OCI-M1 (cell line): ENCODE measurements around the gene TRPV4.

Experiments
- DNase-seq: peaks from one replicate; lab custom pipeline; 2025; lab: John Stamatoyannopoulos, UW

The TRPV4 gene

GRCh38 chr12:109776624-109777023, 56.6 kb downstream of the TRPV4 start:
- DNase-seq = no peak

- peak; percentile 77 for DNase-seq
These were observed 57.9 kb downstream of the TRPV4 start for GRCh38 chr12:109775172-109775881.

- peak; percentile 31 for DNase-seq
These were observed 59.7 kb downstream of the TRPV4 start for GRCh38 chr12:109773384-109774011.

GRCh38 chr12:109772622-109773321, 60.4 kb downstream of the TRPV4 start:
- peak; percentile 31 for DNase-seq

- DNase-seq = no peak
These were observed 61.2 kb downstream of the TRPV4 start for GRCh38 chr12:109771746-109772621.

GRCh38 chr12:109770861-109771670, 62.1 kb downstream of the TRPV4 start:
- DNase-seq = no peak

- no peak for DNase-seq
These were observed 62.9 kb downstream of the TRPV4 start for GRCh38 chr12:109770104-109770860.

- DNase-seq = no peak
These were observed 64.1 kb downstream of the TRPV4 start for GRCh38 chr12:109768901-109769670.

GRCh38 chr12:109767991-109768900, 65.0 kb downstream of the TRPV4 start:
- no peak for DNase-seq

- no peak for DNase-seq
These were observed 65.7 kb downstream of the TRPV4 start for GRCh38 chr12:109767456-109767855.

GRCh38 chr12:109766251-109766778, 66.9 kb downstream of the TRPV4 start:
- no peak for DNase-seq

- DNase-seq = no peak
These were observed 67.8 kb downstream of the TRPV4 start for GRCh38 chr12:109765446-109765810.

GRCh38 chr12:109764776-109765445, 68.3 kb downstream of the TRPV4 start:
- no peak for DNase-seq

GRCh38 chr12:109764123-109764522, 69.1 kb downstream of the TRPV4 start:
- peak; percentile 8 for DNase-seq

- DNase-seq = peak; percentile 45
These were observed 69.9 kb downstream of the TRPV4 start for GRCh38 chr12:109763201-109763841.

- no peak for DNase-seq
These were observed 70.5 kb downstream of the TRPV4 start for GRCh38 chr12:109762673-109763191.

- DNase-seq = no peak
These were observed 71.0 kb downstream of the TRPV4 start for GRCh38 chr12:109762071-109762672.
